Left ventricle myocardium superior (tissue), 1 donor: ENCODE data around the gene CARD10. TPM values are rescaled to one million over a fixed set of nuclear protein-coding genes. Genes with fewer than 3 reads are reported as not detected.

Experiments used
- ATAC-seq: fragments of 200-7000 bp; cut with Tn5 transposase; one replicate; pipeline ENCODE4 v1.9.1; 2020; ENCODE audit warnings: mild to moderate bottlenecking, moderate library complexity
- DNase-seq: peaks from one replicate; pipeline ENCODE4 v3.0.0-alpha.2; 2020
- intact Hi-C: fragments of 100-400 bp; cut with micrococcal nuclease; formaldehyde crosslinking; loops from one replicate; pipeline ENCODE4 v1.11.0; 2022
- total RNA-seq: library from RNA; stranded (reverse); fragmentation: NEBNext Ultra II Directional; extraction: Animal tissue kit (Norgen Biotek cat#: 25700); gene quantifications from one replicate; pipeline ENCODE4 v1.2.1, GENCODE V29; 2021
- donor health status: DM: no; HTN: yes; CAD: no; lungs with severe emphysema.

Gene CARD10
- total RNA-seq, 1 donor from 2014 or later, result 10.0 TPM

DNA sequence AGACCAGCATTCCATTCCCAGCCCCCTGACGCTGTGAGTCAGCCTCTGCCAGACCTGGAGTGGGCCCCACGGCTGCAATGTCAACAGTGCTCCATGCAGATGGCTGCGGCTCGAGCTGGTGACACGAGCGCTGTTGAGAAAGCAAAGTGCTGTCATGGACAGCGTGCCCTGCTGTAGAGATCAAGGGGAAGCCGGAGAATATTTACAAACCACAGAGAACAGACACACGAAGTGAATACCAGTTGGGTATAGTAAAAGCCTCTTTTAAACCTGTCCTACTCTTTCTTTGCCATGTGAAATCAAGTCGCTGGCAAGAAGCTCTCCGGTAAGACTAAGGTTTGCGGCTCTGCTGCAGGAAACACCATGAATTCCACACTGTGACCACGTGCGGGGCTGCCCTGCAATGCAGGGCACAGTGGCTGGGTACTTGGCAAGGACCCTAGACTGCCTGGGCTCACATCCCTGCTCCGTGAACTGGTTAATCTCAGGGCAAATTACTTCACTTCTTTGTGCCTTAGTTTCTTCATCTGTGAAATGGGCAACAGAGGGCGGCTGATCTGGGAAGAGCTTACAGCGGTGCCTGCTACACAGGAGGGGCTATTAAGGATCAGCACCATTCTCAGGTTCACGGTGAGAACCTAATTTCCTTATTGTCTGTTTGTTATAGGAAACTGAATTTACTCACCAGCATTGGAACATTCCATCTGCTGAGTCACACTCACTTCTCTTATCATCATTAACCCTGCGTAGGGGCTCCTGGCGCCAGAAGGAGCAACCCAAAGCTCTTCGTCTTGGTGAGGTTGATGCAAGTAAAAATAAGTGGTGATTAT is 64.1 kb downstream of the CARD10 start:
- intact Hi-C loops, result no loop called here
- no peak for DNase-seq
- ATAC-seq, result no peak

- no peak for ATAC-seq
- intact Hi-C loops, result no loop called here
- no peak for DNase-seq
These were observed 65.5 kb downstream of the CARD10 start for GRCh38 chr22:37453696-37454095.

DNA sequence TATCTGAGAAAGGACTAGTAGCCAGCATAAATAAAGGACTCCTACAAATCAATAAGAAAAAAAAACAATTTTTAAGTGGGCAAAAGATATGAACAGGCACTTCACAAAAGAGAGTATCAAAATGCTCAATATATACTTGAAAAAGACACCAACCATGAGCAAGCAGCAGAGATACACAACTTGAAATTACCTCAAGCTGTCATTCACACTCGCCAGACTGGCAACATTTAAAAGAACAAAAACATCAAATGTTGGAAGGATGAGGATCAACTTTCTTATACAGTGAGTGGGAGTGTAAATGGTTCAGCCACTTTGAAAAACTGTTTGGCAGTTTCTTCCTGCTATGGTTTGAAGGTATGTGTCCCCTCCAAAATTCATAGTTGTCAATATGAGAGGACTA is 68.0 kb downstream of the CARD10 start:
- no peak for ATAC-seq
- intact Hi-C loops, result no loop called here

GRCh38 chr22:37449331-37450001 is 69.7 kb downstream of the CARD10 start:
- no peak for DNase-seq
- no peak for ATAC-seq
- intact Hi-C loops, result no loop called here

More for the DNA sequence above, 68.0 kb downstream of the CARD10 start:
- no peak for DNase-seq

- DNase-seq (no peak), ATAC-seq (no peak)
- intact Hi-C loops, result no loop called here
These were observed 70.6 kb downstream of the CARD10 start for GRCh38 chr22:37448516-37449127.

GRCh38 chr22:37445501-37445900 is 73.7 kb downstream of the CARD10 start:
- ATAC-seq (no peak), DNase-seq (no peak)
- intact Hi-C loops, result no loop called here

DNA sequence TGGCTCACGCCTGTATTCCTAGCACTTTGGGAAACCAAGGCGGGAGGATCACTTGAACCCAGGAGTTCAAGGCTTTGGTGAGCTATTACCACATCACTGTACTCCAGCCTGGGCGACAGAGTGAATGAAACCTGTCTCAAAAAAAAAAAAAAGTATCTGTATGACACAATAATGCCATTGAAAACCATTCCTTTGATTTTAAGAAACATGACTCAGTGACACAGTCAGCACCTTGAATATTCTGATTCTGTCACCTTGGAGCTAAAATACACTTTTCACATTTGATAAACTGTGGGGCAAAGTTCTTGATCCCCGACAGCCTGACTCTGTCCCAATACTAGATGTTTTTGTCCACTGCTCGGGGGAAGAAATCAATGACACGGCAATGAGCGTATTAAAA is 75.2 kb downstream of the CARD10 start:
- DNase-seq, result no peak
- intact Hi-C loops, result no loop called here
- no peak for ATAC-seq

DNA sequence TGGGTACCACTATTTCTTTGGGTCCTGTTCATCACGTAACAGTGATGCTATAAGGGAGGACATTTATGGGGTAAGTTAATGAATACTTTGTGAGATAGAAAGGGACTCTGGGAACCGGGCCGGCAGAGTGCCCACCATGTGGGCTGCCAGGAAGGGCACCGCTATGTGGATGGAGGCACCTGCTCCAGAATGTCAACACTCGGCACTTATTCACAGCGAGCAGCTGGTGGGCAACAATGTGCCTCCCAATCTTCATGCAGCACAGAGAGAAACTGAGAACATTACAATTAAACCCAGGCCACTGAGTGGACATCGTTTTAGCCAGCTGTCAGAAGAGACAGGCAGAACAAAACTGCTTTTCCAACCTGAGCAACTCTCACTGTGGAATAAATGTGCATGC is 76.1 kb downstream of the CARD10 start:
- ATAC-seq, result no peak
- intact Hi-C loops, result no loop called here
- DNase-seq, result no peak

DNA sequence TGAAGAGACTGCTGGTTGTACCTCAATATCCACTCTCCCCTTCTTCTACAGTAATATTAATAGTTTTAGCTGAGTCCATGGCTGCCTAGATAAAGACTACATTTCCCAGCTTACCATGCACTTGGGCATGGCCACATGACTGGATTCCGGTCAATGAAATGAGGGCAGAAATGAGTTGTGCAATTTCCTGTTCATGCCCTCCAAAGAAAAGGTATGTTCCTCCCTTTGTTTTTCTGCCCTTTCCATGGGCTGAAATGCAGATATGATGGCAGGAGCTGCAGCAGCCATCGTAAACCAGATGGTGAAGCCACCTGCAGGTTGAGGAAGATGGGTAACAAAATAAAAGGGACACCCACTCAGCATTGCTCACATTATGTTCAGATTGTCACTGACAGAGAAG is 76.7 kb downstream of the CARD10 start:
- intact Hi-C loops, result no loop called here
- DNase-seq (no peak), ATAC-seq (no peak)

GRCh38 chr22:37442135-37442534 is 77.1 kb downstream of the CARD10 start:
- intact Hi-C loops, result no loop called here
- DNase-seq (no peak), ATAC-seq (no peak)

DNA sequence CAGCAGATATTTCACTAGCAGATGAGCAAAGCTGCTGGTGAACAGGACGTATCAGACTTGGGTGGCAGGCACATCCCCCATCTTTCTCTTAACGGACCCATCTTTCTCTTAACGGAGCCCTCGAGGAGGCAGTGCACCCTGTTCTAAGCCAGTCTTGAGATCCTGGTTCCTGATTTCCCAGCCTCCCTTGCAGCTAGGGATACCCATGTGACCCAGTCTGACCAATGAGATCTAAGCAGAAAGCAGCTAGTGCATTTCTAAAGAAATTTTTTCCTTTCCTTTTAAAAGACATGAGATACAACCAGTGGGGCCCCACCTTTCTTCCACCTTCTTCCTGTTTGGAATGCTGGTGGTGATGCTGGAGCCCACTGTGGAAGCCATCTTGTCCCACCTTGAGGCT is 78.3 kb downstream of the CARD10 start:
- ATAC-seq (no peak), DNase-seq (no peak)
- intact Hi-C loops, result no loop called here

Other genes starting within 250 kb of the CARD10 start
- gene CYTH4, start 236.9 kb downstream of the CARD10 start, total RNA-seq, result 6.2 TPM
- gene ELFN2, start 91.9 kb downstream of the CARD10 start, total RNA-seq, result 0.05 TPM
- gene MFNG, start 33.0 kb downstream of the CARD10 start, total RNA-seq, result 13.9 TPM
- gene CDC42EP1, start 41.1 kb upstream of the CARD10 start, total RNA-seq, result 14.6 TPM
- not detected for gene LGALS2, start 60.7 kb upstream of the CARD10 start, total RNA-seq
- gene GGA1, start 89.4 kb upstream of the CARD10 start, total RNA-seq, result 28.5 TPM
- 2.7 TPM for gene SH3BP1, start 120.3 kb upstream of the CARD10 start, total RNA-seq
- gene PDXP, start 139.3 kb upstream of the CARD10 start, total RNA-seq, result 21.5 TPM
- gene LGALS1, start 156.2 kb upstream of the CARD10 start, total RNA-seq, result 1,086 TPM
- 12.0 TPM for gene NOL12, start 166.9 kb upstream of the CARD10 start, total RNA-seq
- gene TRIOBP, start 177.6 kb upstream of the CARD10 start, total RNA-seq, result 82.7 TPM